Astrocyte (in vitro differentiated cells and primary cell): ENCODE results near the gene SCP2D1. TPM values are rescaled to one million over a fixed set of nuclear protein-coding genes. Genes with fewer than 3 reads are reported as not detected.

Experiments
- DNase-seq: peaks from one replicate; pipeline ENCODE4 v3.0.0-alpha.2; 2010; ENCODE audit warnings: low read depth
- FAIRE-seq: peaks from 2 replicates; lab custom pipeline; 2011; peaks lifted over from hg19 to GRCh38; lab: Jason Lieb, UNC
- H2AFZ ChIP-seq: 2 replicates; pipeline ENCODE4 v1.6.0; 2012; ENCODE audit warnings: low read depth, low read length, inconsistent platforms
- H3K27ac ChIP-seq: 2 replicates; pipeline ENCODE4 v1.5.1; 2011; ENCODE audit warnings: low read depth, low read length, inconsistent platforms
- H3K27me3 ChIP-seq: 2 replicates; pipeline ENCODE4 v1.6.0; 2011; ENCODE audit warnings: low read length, inconsistent platforms; ENCODE audit not compliant: insufficient read depth
- H3K36me3 ChIP-seq: 2 replicates; pipeline ENCODE4 v1.5.1; 2011; ENCODE audit warnings: low read length, inconsistent platforms; ENCODE audit not compliant: insufficient read depth
- H3K4me1 ChIP-seq: 2 replicates; pipeline ENCODE4 v1.5.1; 2011; ENCODE audit warnings: low read length, inconsistent platforms; ENCODE audit not compliant: insufficient read depth
- H3K4me2 ChIP-seq: 2 replicates; pipeline ENCODE4 v1.6.0; 2012; ENCODE audit warnings: low read length, inconsistent platforms
- H3K4me3 ChIP-seq: 2 replicates; pipeline ENCODE4 v1.5.1; 2011; ENCODE audit warnings: low read depth, mild to moderate bottlenecking, low read length, inconsistent platforms; ENCODE audit not compliant: insufficient read depth
- H3K79me2 ChIP-seq: 2 replicates; pipeline ENCODE4 v1.6.0; 2012; ENCODE audit warnings: mild to moderate bottlenecking, low read length, inconsistent platforms; ENCODE audit not compliant: insufficient read depth
- H3K9ac ChIP-seq: 2 replicates; pipeline ENCODE4 v1.6.0; 2012; ENCODE audit warnings: mild to moderate bottlenecking, low read length, inconsistent platforms
- H3K9me3 ChIP-seq: 2 replicates; pipeline ENCODE4 v1.5.1; 2012; ENCODE audit warnings: low read depth, mild to moderate bottlenecking, low read length, inconsistent platforms; ENCODE audit not compliant: insufficient read depth
- H4K20me1 ChIP-seq: 2 replicates; pipeline ENCODE4 v1.6.0; 2012; ENCODE audit warnings: low read length, inconsistent platforms; ENCODE audit not compliant: insufficient read depth
- H3K27ac Mint-ChIP-seq: one replicate; pipeline ENCODE4 v1.8.0; 2021; ENCODE audit warnings: mild to moderate bottlenecking, mixed read lengths; ENCODE audit not compliant: unreplicated experiment
- H3K27me3 Mint-ChIP-seq: one replicate; pipeline ENCODE4 v1.8.0; 2021; ENCODE audit warnings: low read depth, mixed read lengths; ENCODE audit not compliant: unreplicated experiment
- H3K36me3 Mint-ChIP-seq: one replicate; pipeline ENCODE4 v1.8.0; 2021; ENCODE audit warnings: low read depth, mixed read lengths; ENCODE audit not compliant: unreplicated experiment
- H3K4me1 Mint-ChIP-seq: one replicate; pipeline ENCODE4 v1.8.0; 2021; ENCODE audit warnings: low read depth, mixed read lengths; ENCODE audit not compliant: unreplicated experiment
- H3K4me3 Mint-ChIP-seq: one replicate; pipeline ENCODE4 v1.8.0; 2021; ENCODE audit warnings: mild to moderate bottlenecking, moderate library complexity, mixed read lengths; ENCODE audit not compliant: unreplicated experiment
- H3K9me3 Mint-ChIP-seq: one replicate; pipeline ENCODE4 v1.8.0; 2021; ENCODE audit warnings: mild to moderate bottlenecking, mixed read lengths; ENCODE audit not compliant: unreplicated experiment
- EZH2 ChIP-seq: IDR thresholded peaks from 2 replicates; pipeline ENCODE4 v1.6.1; 2012; ENCODE audit warnings: mild to moderate bottlenecking, low read length, inconsistent platforms; ENCODE audit not compliant: insufficient read depth
- total RNA-seq: library from RNA; stranded (reverse); gene quantifications from 2 replicates; pipeline ENCODE4 v1.2.1, GENCODE V29; 2021
- TF ChIP-seq, protein P1 (sequence below): IDR thresholded peaks from 2 replicates; pipeline ENCODE4 v1.5.1; 2011; ENCODE audit warnings: low read depth, mild to moderate bottlenecking, inconsistent platforms, low read length, moderate library complexity; ENCODE audit not compliant: insufficient read depth

Gene SCP2D1
- total RNA-seq, 1 donor from 2014 or later: not detected

- no peaks in the 10 kb centered on the region for H3K36me3 ChIP-seq
- H3K27me3 Mint-ChIP-seq: no peaks in the 10 kb centered on the region
- DNase-seq (no peak), FAIRE-seq (no peak)
- no peaks in the 10 kb centered on the region for H4K20me1 ChIP-seq
- TF ChIP-seq, protein P1, sequence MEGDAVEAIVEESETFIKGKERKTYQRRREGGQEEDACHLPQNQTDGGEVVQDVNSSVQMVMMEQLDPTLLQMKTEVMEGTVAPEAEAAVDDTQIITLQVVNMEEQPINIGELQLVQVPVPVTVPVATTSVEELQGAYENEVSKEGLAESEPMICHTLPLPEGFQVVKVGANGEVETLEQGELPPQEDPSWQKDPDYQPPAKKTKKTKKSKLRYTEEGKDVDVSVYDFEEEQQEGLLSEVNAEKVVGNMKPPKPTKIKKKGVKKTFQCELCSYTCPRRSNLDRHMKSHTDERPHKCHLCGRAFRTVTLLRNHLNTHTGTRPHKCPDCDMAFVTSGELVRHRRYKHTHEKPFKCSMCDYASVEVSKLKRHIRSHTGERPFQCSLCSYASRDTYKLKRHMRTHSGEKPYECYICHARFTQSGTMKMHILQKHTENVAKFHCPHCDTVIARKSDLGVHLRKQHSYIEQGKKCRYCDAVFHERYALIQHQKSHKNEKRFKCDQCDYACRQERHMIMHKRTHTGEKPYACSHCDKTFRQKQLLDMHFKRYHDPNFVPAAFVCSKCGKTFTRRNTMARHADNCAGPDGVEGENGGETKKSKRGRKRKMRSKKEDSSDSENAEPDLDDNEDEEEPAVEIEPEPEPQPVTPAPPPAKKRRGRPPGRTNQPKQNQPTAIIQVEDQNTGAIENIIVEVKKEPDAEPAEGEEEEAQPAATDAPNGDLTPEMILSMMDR: no peak
- TF ChIP-seq EZH2: no peak
- no peak overlapping the region for H3K4me3 Mint-ChIP-seq
- H3K4me1 ChIP-seq: no peaks in the 10 kb centered on the region
- H3K36me3 Mint-ChIP-seq: no peaks in the 10 kb centered on the region
- no peak overlapping the region for H3K4me3 ChIP-seq
- H3K79me2 ChIP-seq: no peaks in the 10 kb centered on the region
- H3K4me1 Mint-ChIP-seq: peaks cover 29% of the 10 kb centered on the region
- H3K9ac ChIP-seq: no peak overlapping the region
- H3K9me3 ChIP-seq: no peaks in the 10 kb centered on the region
- no peaks in the 10 kb centered on the region for H3K27me3 ChIP-seq
- peaks cover 8% of the 10 kb centered on the region for H3K9me3 Mint-ChIP-seq
- H3K27ac ChIP-seq: no peak overlapping the region
- H2AFZ ChIP-seq: no peak overlapping the region
- no peak overlapping the region for H3K27ac Mint-ChIP-seq
- H3K4me2 ChIP-seq: no peak overlapping the region
Observed at GRCh38 chr20:18835466-18836256, 22.1 kb downstream of the SCP2D1 start.

GRCh38 chr20:18837718-18838117 is 24.1 kb downstream of the SCP2D1 start:
- H3K27me3 Mint-ChIP-seq: peaks cover 4% of the 10 kb centered on the region
- H3K36me3 Mint-ChIP-seq: no peaks in the 10 kb centered on the region
- H3K9me3 ChIP-seq: no peaks in the 10 kb centered on the region
- peaks cover 14% of the 10 kb centered on the region for H3K4me1 Mint-ChIP-seq
- no peak overlapping the region for H3K4me2 ChIP-seq
- no peaks in the 10 kb centered on the region for H4K20me1 ChIP-seq
- H3K9ac ChIP-seq: no peak overlapping the region
- no peak overlapping the region for H3K4me3 Mint-ChIP-seq
- no peak overlapping the region for H3K4me3 ChIP-seq
- DNase-seq: no peak
- H3K27ac ChIP-seq: no peak overlapping the region
- H3K27ac Mint-ChIP-seq: no peak overlapping the region
- no peak for FAIRE-seq
- H3K9me3 Mint-ChIP-seq: peaks cover 7% of the 10 kb centered on the region
- H2AFZ ChIP-seq: no peak overlapping the region
- no peaks in the 10 kb centered on the region for H3K36me3 ChIP-seq
- no peaks in the 10 kb centered on the region for H3K27me3 ChIP-seq
- no peak for TF ChIP-seq EZH2
- TF ChIP-seq, protein P1: no peak
- no peaks in the 10 kb centered on the region for H3K79me2 ChIP-seq
- no peaks in the 10 kb centered on the region for H3K4me1 ChIP-seq
